K562 (cell line): ENCODE measurements around the gene GRAMD2A. TPM values are rescaled to one million over a fixed set of nuclear protein-coding genes. Genes with fewer than 3 reads are reported as not detected.

Experiments
- ATAC-seq: fragments of 200-7000 bp; cut with Tn5 transposase; 3 replicates; pipeline ENCODE4 v1.9.1; 2020; ENCODE audit warnings: moderate library complexity
- BruUV-seq: library from RNA; stranded (reverse); fragments of 400-500 nt; replicated peaks from 2 replicates; lab custom pipeline; 2021; lab: Mats Ljungman, UMichigan
- CTCF ChIA-PET: fragments of 300-600 bp; formaldehyde crosslinking; extraction: SDS; loops from one replicate; lab custom pipeline; 2021; ENCODE audit warnings: low intra/inter-chr PET ratio; lab: Yijun Ruan, JAX
- POLR2A ChIA-PET: fragments of 300-600, 350-650 bp; sonication (Branson Sonifier 250); formaldehyde crosslinking; extraction: SDS; loops from one replicate; lab custom pipeline; 2021; ENCODE audit warnings: antibody characterized with exemption, inconsistent platforms; lab: Yijun Ruan, JAX
- DNase-seq, 4 experiments: peaks; one replicate each; pipeline versions ENCODE4 v3.0.0 to v3.0.0-alpha.2; 2011 to 2018; ENCODE audit warnings: low spot score in 3 of 4, mixed read lengths in 3 of 4; ENCODE audit errors: extremely low read depth in 1 of 4
- FAIRE-seq: peaks from 2 replicates; lab custom pipeline; 2011; peaks lifted over from hg19 to GRCh38; lab: Jason Lieb, UNC
- H2AFZ ChIP-seq: 2 replicates; pipeline ENCODE4 v1.6.0; 2011; ENCODE audit warnings: low read depth, low read length, control low read depth, inconsistent platforms
- H3K27ac ChIP-seq: fragments of 200-600 bp; 3 replicates; pipeline ENCODE4 v1.8.0; 2011; ENCODE audit warnings: low read depth, mild to moderate bottlenecking, control low read depth, inconsistent platforms, low read length, moderate library complexity, mixed read lengths; ENCODE audit errors: extremely low read depth
- H3K27me3 ChIP-seq, 2 experiments: fragments of 300-600 bp in 1 of 2; 2 replicates in 1 of 2; 3 replicates in 1 of 2; pipeline versions ENCODE4 v1.6.0 to v1.8.0; 2011; ENCODE audit warnings: inconsistent platforms in 2 of 2, low read length in 2 of 2, mild to moderate bottlenecking in 1 of 2, mixed read lengths in 1 of 2, moderate library complexity in 1 of 2; ENCODE audit not compliant: control insufficient read depth in 2 of 2, insufficient read depth in 2 of 2
- H3K36me3 ChIP-seq: fragments of 300-600 bp; 3 replicates; pipeline ENCODE4 v1.8.0; 2011; ENCODE audit warnings: mild to moderate bottlenecking, low read length, inconsistent platforms; ENCODE audit not compliant: control insufficient read depth, insufficient read depth
- H3K4me1 ChIP-seq, 2 experiments: fragments of 200-600 bp in 1 of 2; replicated peaks in 1 of 2; 2 replicates in 1 of 2; 3 replicates in 1 of 2; pipeline versions ENCODE4 v1.5.1 to v1.8.0; 2011; ENCODE audit warnings: inconsistent platforms in 2 of 2, low read length in 2 of 2, mild to moderate bottlenecking in 1 of 2, mixed read lengths in 1 of 2, moderate library complexity in 1 of 2; ENCODE audit not compliant: control insufficient read depth in 2 of 2, insufficient read depth in 2 of 2
- H3K4me2 ChIP-seq: 2 replicates; pipeline ENCODE4 v1.6.1; 2011; ENCODE audit warnings: low read length, control low read depth, inconsistent platforms, mixed read lengths; ENCODE audit not compliant: insufficient read depth
- H3K4me3 ChIP-seq: fragments of 200-600 bp; sonication (generic), shearing (Covaris generic); 2 replicates; pipeline ENCODE4 v1.5.1; 2016; ENCODE audit warnings: control low read depth, inconsistent platforms
- H3K79me2 ChIP-seq: fragments of 200-600 bp; 3 replicates; pipeline ENCODE4 v1.8.0; 2011; ENCODE audit warnings: low read length, inconsistent platforms; ENCODE audit not compliant: control insufficient read depth, insufficient read depth
- H3K9ac ChIP-seq, 2 experiments: 2 replicates each; pipeline versions ENCODE4 v1.6.0 to v1.6.1; 2011; ENCODE audit warnings: low read depth in 2 of 2, low read length in 2 of 2, control low read depth in 1 of 2, inconsistent platforms in 1 of 2, mild to moderate bottlenecking in 1 of 2, mixed read lengths in 1 of 2; ENCODE audit not compliant: insufficient read depth in 1 of 2
- H3K9me1 ChIP-seq: one replicate; pipeline ENCODE4 v1.6.0; 2011; ENCODE audit warnings: inconsistent platforms, mild to moderate bottlenecking, low read length, moderate library complexity; ENCODE audit not compliant: control insufficient read depth, insufficient read depth
- H3K9me3 ChIP-seq: replicated peaks from 2 replicates; pipeline ENCODE4 v1.5.1; 2011; ENCODE audit warnings: low read depth, low read length, inconsistent platforms; ENCODE audit not compliant: control insufficient read depth, insufficient read depth
- H4K20me1 ChIP-seq: replicated peaks from 2 replicates; pipeline ENCODE4 v1.6.1; 2011; ENCODE audit warnings: low read length, inconsistent platforms, mixed read lengths; ENCODE audit not compliant: control insufficient read depth, insufficient read depth
- KAT2B ChIP-seq: IDR thresholded peaks from one replicate; pipeline ENCODE4 v1.6.1; 2012; ENCODE audit warnings: low read depth, mild to moderate bottlenecking, control low read depth, inconsistent platforms, low read length, moderate library complexity
- NCOA1 ChIP-seq: fragments of 450-650 bp; IDR thresholded peaks from 2 replicates; pipeline ENCODE4 v1.6.1; 2016; ENCODE audit warnings: low read depth
- PML ChIP-seq: IDR thresholded peaks from 2 replicates; pipeline ENCODE4 v1.6.1; 2012; ENCODE audit warnings: low read length, inconsistent platforms
- POLR2H ChIP-seq: IDR thresholded peaks from 2 replicates; pipeline ENCODE4 v1.6.1; 2016; ENCODE audit warnings: missing genetic modification characterization, low read depth, mild to moderate bottlenecking, control low read depth, missing compliant biosample characterization, moderate library complexity
- RFX7 ChIP-seq: fragments of 250-450 bp; sonication (Bioruptor Pico); IDR thresholded peaks from 2 replicates; pipeline ENCODE4 v1.5.1; 2021; ENCODE audit warnings: mild to moderate bottlenecking
- SIX5 ChIP-seq, 2 experiments: IDR thresholded peaks; 2 replicates each; pipeline ENCODE4 v1.6.1; 2011; ENCODE audit warnings: low read length in 2 of 2, borderline replicate concordance in 1 of 2, low read depth in 1 of 2, mild to moderate bottlenecking in 1 of 2, moderate library complexity in 1 of 2; ENCODE audit not compliant: insufficient read depth in 1 of 2
- SP2 ChIP-seq: IDR thresholded peaks from 2 replicates; pipeline ENCODE4 v1.6.1; 2011; ENCODE audit warnings: mild to moderate bottlenecking, low read depth, low read length, moderate library complexity; ENCODE audit not compliant: poor library complexity, severe bottlenecking; ENCODE audit errors: extremely low read depth
- SRSF7 ChIP-seq: fragments of 200-400 bp; formaldehyde crosslinking; optimal IDR thresholded peaks from 2 replicates; pipeline ENCODE3; 2017; ENCODE audit warnings: mild to moderate bottlenecking, low read depth, low read length
- ZBTB7A ChIP-seq: IDR thresholded peaks from 2 replicates; pipeline ENCODE4 v1.6.1; 2011; ENCODE audit warnings: low read depth, mild to moderate bottlenecking, low read length, moderate library complexity, borderline replicate concordance; ENCODE audit not compliant: control insufficient read depth
- ZNF311 ChIP-seq: fragments of 250-450 bp; sonication (Bioruptor Pico); IDR thresholded peaks from 2 replicates; pipeline ENCODE4 v1.4.0; 2020; ENCODE audit warnings: mild to moderate bottlenecking, moderate library complexity
- WGBS: fragments of 100-300 bp; shearing (Covaris generic); methylation state at CpG from one replicate; pipeline ENCODE4 v1.1.6; 2016; ENCODE audit warnings: low coverage, mixed read lengths; ENCODE audit not compliant: insufficient coverage; ENCODE audit errors: missing lambda C conversion rate; 5-methylcytosine and 5-hydroxymethylcytosine counted together
- in situ Hi-C: fragments of 300-500 bp; cut with MboI; formaldehyde crosslinking; loops from 4 replicates; pipeline ENCODE4 v1.15.0; 2018; ENCODE audit warnings: inconsistent platforms, mixed read lengths
- intact Hi-C: fragments of 100-400 bp; cut with micrococcal nuclease; formaldehyde crosslinking; loops from 2 replicates; pipeline ENCODE4 v1.14.2; 2022
- polyA plus RNA-seq, 8 experiments: library from polyadenylated mRNA; depleted of rRNA in 4 of 8; stranded (reverse) in 5 of 8; unstranded in 3 of 8; fragments of >200 nt; fragmentation: Nextera tagmentation in 2 of 8; fragmentation: Illumina TruSeq in 1 of 8; extraction: Ambion mirVana in 2 of 8; extraction: Trizol in 1 of 8; gene quantifications; 2 replicates each; pipeline versions ENCODE4 v1.2.1 to v1.2.3, GENCODE V29; 2011 to 2014; ENCODE audit warnings: inconsistent platforms in 1 of 8, missing spikeins in 1 of 8
- total RNA-seq, 7 experiments: library from RNA; depleted of rRNA in 6 of 7; stranded (reverse); fragments of >200 nt in 6 of 7; fragmentation: Illumina TruSeq in 2 of 7; extraction: Trizol in 2 of 7; gene quantifications; 2 replicates each; pipeline versions ENCODE4 v1.2.1 to v1.2.3, GENCODE V29; 2011 to 2021; ENCODE audit warnings: low replicate concordance in 1 of 7
- TF ChIP-seq, protein P1 (sequence below): fragments of 450-650 bp; conservative IDR thresholded peaks from 2 replicates; pipeline ENCODE4 v1.6.1; 2016; ENCODE audit warnings: missing genetic modification characterization, low read depth, mild to moderate bottlenecking, control low read depth, missing compliant biosample characterization

GRAMD2A gene
- total and polyA plus RNA-seq, 9 of the 15 experiments (the other 6 are each of a cell fraction or from before 2014, with no cell fraction given) = 0.08 to 0.22 TPM; not detected in 7

DNA sequence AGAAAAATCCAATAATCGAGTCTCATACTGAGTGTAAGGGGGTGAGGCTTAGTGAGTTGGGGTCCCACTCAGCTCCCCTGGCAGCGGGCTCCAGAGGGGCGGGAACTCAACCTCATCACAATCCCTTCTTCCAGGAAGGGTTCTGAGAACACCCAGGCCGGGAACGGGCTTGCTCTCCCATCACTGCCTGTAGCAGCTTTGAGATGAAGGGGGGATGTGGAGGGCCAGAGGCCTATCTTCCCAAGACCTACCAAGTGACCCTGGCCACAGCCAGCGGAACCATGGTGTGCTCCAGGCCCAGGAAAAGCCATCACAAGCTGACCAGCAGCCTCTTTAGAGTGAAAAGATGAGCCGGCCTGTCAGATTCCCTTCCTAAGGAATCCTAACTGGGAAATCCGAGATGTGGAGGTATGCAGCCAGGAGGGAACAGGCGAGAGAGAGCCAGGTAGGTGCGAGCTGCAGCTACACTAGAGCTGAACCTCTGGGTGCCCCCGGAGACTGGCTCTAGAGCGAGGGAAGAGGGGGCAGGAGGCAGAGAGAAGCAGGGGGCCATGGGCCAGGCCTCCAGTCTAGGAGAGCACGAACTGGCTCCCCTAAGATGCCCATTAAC is 18.5 kb downstream of the GRAMD2A start:
- WGBS = 2% methylated on average over 12 of the region's 13 CpGs
- no peaks in the 10 kb centered on the region for H3K36me3 ChIP-seq
- peaks cover 9% of the 10 kb centered on the region; the same call in 1 of the 2 replicates for H4K20me1 ChIP-seq
- H3K27ac ChIP-seq = no peak overlapping the region
- DNase-seq (no peak), ATAC-seq (no peak), FAIRE-seq (no peak)
- no peaks in the 10 kb centered on the region for H3K9me1 ChIP-seq
- H3K4me1 ChIP-seq = peaks cover 0 to 2% of the 10 kb centered on the region in 2 experiments; a peak in 2 of 5 replicates
- H3K4me3 ChIP-seq = no peak overlapping the region
- H3K79me2 ChIP-seq = no peaks in the 10 kb centered on the region
- CTCF ChIA-PET = no interaction called here
- no peak overlapping the region for H3K4me2 ChIP-seq
- no TSS peak for BruUV-seq
- H3K9me3 ChIP-seq = no peaks in the 10 kb centered on the region
- in situ Hi-C loops (no loop called here), intact Hi-C loops (no loop called here)
- H3K27me3 ChIP-seq = peaks cover 52 to 78% of the 10 kb centered on the region in 2 experiments
- POLR2A ChIA-PET = interaction anchor here (0.6 to 1.1 kb wide), 2 partner anchors 11 to 266 kb away, joined by 4 read pairs; no protein-coding TSS in a partner anchor
- TF ChIP-seq POLR2H (tag) = no peak
- TF ChIP-seq PML = no peak
- no peak for TF ChIP-seq RFX7
- TF ChIP-seq, protein P1, sequence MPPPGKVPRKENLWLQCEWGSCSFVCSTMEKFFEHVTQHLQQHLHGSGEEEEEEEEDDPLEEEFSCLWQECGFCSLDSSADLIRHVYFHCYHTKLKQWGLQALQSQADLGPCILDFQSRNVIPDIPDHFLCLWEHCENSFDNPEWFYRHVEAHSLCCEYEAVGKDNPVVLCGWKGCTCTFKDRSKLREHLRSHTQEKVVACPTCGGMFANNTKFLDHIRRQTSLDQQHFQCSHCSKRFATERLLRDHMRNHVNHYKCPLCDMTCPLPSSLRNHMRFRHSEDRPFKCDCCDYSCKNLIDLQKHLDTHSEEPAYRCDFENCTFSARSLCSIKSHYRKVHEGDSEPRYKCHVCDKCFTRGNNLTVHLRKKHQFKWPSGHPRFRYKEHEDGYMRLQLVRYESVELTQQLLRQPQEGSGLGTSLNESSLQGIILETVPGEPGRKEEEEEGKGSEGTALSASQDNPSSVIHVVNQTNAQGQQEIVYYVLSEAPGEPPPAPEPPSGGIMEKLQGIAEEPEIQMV (tag) = no peak
- TF ChIP-seq ZNF311 (CRISPR knock-in tag) = no peak
- no peak for TF ChIP-seq NCOA1
- no peak for TF ChIP-seq SP2
- no peak for TF ChIP-seq SRSF7
- no peak for TF ChIP-seq KAT2B
- no peak for TF ChIP-seq SIX5 (IDR thresholded peaks at IDR 0.05; ENCODE audit: borderline replicate concordance in 1 of 2, insufficient read depth in 1 of 2, low read depth in 1 of 2, low read length in 2 of 2)
- no peak for TF ChIP-seq ZBTB7A
- no peak overlapping the region for H2AFZ ChIP-seq
- H3K9ac ChIP-seq = no peak overlapping the region
